Subcutaneous adipose tissue (tissue), 4 donors: ENCODE results near the gene MID1. TPM values are rescaled to one million over a fixed set of nuclear protein-coding genes. Genes with fewer than 3 reads are reported as not detected.

ENCODE experiments used
- CTCF ChIP-seq: fragments of 450-650 bp; IDR thresholded peaks from one replicate; pipeline ENCODE4 v1.5.1; 2016; ENCODE audit warnings: low read depth, mild to moderate bottlenecking, control low read depth, antibody characterized with exemption, moderate library complexity
- total RNA-seq, 4 donors: library from RNA; depleted of rRNA; stranded (reverse); fragments of >200 nt; gene quantifications; one replicate each; pipeline ENCODE4 v1.1.0, GENCODE V29; 2016

The MID1 gene
- total RNA-seq, 4 donors from 2014 or later, result 5.9 to 11.1 (median 8.6) TPM

- no peak for TF ChIP-seq CTCF
Measured at GRCh38 chrX:10482708-10483107, 137.7 kb downstream of the MID1 start.

DNA sequence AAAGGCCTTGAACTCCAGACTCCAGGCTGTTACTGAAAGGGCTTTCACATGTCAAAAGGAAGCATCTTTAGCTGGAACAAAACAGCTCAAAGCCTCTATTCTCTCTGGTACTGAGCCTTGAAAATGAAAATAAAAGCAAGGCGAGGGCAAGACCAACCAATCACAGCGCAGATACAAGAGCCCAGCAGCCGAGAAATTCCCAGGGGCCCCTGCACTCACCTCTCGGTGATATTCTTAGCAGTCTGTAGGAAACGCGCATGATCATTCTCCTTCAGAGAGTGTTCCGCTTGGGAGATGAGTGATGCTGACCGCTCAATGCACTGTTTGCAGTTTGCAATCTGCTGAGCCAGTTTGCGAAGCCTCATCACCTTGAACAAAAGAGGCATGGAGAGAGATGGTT lies 138.1 kb downstream of the MID1 start:
- no peak for TF ChIP-seq CTCF

DNA sequence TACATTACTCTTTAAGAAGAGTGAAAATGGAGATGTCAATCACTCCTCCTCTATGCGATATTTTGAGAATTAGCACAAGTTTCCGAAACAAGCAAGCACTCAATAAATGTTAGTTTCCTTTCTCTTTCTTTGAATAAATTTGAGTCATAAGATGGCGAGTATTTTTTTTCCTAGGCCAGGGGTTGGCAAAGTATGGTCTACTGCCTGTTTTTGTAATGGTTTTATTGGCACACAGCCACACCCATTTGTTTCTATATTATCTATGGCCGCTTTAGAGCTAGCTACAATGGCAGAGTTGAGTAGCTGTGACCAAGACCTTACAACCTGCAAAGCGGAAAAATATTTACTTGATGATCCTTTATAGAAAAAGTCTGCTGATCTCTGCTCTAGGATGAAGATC lies 139.5 kb downstream of the MID1 start:
- no peak for TF ChIP-seq CTCF

- TF ChIP-seq CTCF, result no peak
Measured at GRCh38 chrX:10479508-10479907, 140.9 kb downstream of the MID1 start.

- no peak for TF ChIP-seq CTCF
Measured at GRCh38 chrX:10477525-10477924, 142.9 kb downstream of the MID1 start.

GRCh38 chrX:10474913-10475568 lies 145.3 kb downstream of the MID1 start:
- TF ChIP-seq CTCF, result no peak

DNA sequence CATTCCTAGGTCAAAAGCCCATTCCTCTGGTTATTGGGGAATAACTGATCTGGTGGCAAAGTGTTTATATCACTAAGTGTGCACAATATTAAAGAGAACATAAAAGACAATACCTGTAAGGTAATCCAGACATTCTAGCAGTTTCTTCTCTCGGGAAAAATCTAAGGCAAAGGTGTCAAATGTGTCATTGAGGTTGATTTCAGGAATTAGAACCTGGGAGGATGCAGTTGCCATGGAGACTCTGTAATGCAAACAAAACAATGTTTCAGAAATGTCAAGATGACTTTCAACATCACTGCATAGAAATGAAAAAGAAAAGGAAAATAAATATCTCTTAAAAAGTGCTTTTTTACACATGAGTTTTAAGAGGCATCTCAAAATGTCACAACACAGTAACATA lies 145.9 kb downstream of the MID1 start:
- TF ChIP-seq CTCF, result no peak
